Mesenchymal stem cell (in vitro differentiated cells and primary cell): ENCODE data around the gene IFIT3.

Source experiments
- DNase-seq: peaks from one replicate; pipeline ENCODE4 v3.0.0-alpha.2; 2013
- H2AFZ ChIP-seq: one replicate; pipeline ENCODE4 v1.6.1; 2013; ENCODE audit warnings: low read depth, mild to moderate bottlenecking, control low read depth, inconsistent platforms, low read length, moderate library complexity
- H2AK5ac ChIP-seq: 2 replicates; pipeline ENCODE4 v1.6.1; 2013; ENCODE audit warnings: low read length, moderate library complexity, mild to moderate bottlenecking, inconsistent platforms; ENCODE audit not compliant: severe bottlenecking
- H2BK120ac ChIP-seq: one replicate; pipeline ENCODE4 v1.6.1; 2013; ENCODE audit warnings: low read depth, mild to moderate bottlenecking, inconsistent platforms, low read length, moderate library complexity
- H2BK12ac ChIP-seq, 2 experiments: one replicate each; pipeline ENCODE4 v1.6.1; 2013; ENCODE audit warnings: inconsistent platforms in 2 of 2, low read length in 2 of 2, mild to moderate bottlenecking in 2 of 2, moderate library complexity in 2 of 2, control low read depth in 1 of 2
- H2BK15ac ChIP-seq: one replicate; pipeline ENCODE4 v1.6.1; 2013; ENCODE audit warnings: mild to moderate bottlenecking, low read depth, inconsistent platforms; ENCODE audit not compliant: poor library complexity, severe bottlenecking
- H2BK5ac ChIP-seq: 2 replicates; pipeline ENCODE4 v1.6.1; 2013; ENCODE audit warnings: low read depth, mild to moderate bottlenecking, low read length, control low read depth, inconsistent platforms; ENCODE audit not compliant: poor library complexity, severe bottlenecking
- H3K14ac ChIP-seq, 2 experiments: one replicate each; pipeline ENCODE4 v1.6.1; 2013; ENCODE audit warnings: inconsistent platforms in 2 of 2, low read length in 2 of 2, control low read depth in 1 of 2, mild to moderate bottlenecking in 1 of 2, moderate library complexity in 1 of 2
- H3K18ac ChIP-seq, 2 experiments: one replicate each; pipeline ENCODE4 v1.6.1; 2013; ENCODE audit warnings: inconsistent platforms in 2 of 2, low read length in 2 of 2, control low read depth in 1 of 2, low read depth in 1 of 2, mild to moderate bottlenecking in 1 of 2
- H3K23ac ChIP-seq, 2 experiments: one replicate each; pipeline ENCODE4 v1.6.1; 2013; ENCODE audit warnings: inconsistent platforms in 2 of 2, low read length in 2 of 2, mild to moderate bottlenecking in 2 of 2, moderate library complexity in 2 of 2, control low read depth in 1 of 2
- H3K27ac ChIP-seq: 2 replicates; pipeline ENCODE4 v1.5.1; 2013; ENCODE audit warnings: mild to moderate bottlenecking, moderate library complexity, low read length, control low read depth, inconsistent platforms; ENCODE audit not compliant: poor library complexity, severe bottlenecking
- H3K27me3 ChIP-seq, 2 experiments: 2 replicates each; pipeline versions ENCODE4 v1.6.1 to v1.7.0; 2013; ENCODE audit warnings: low read length in 2 of 2, mild to moderate bottlenecking in 2 of 2, moderate library complexity in 2 of 2, control low read depth in 1 of 2, inconsistent platforms in 1 of 2; ENCODE audit not compliant: control insufficient read depth in 1 of 2, insufficient read depth in 1 of 2
- H3K36me3 ChIP-seq, 2 experiments: 2 replicates each; pipeline versions ENCODE4 v1.6.1 to v1.7.0; 2013; ENCODE audit warnings: low read length in 2 of 2, control low read depth in 1 of 2, inconsistent platforms in 1 of 2, low read depth in 1 of 2, mild to moderate bottlenecking in 1 of 2; ENCODE audit not compliant: insufficient read depth in 2 of 2, control insufficient read depth in 1 of 2
- H3K4ac ChIP-seq, 2 experiments: one replicate each; pipeline ENCODE4 v1.6.1; 2013; ENCODE audit warnings: inconsistent platforms in 2 of 2, low read length in 2 of 2, mild to moderate bottlenecking in 2 of 2, moderate library complexity in 2 of 2, control low read depth in 1 of 2, low read depth in 1 of 2
- H3K4me1 ChIP-seq: 2 replicates; pipeline ENCODE4 v1.6.1; 2013; ENCODE audit warnings: low read depth, low read length, control low read depth; ENCODE audit not compliant: control insufficient read depth, insufficient read depth
- H3K4me2 ChIP-seq: 2 replicates; pipeline ENCODE4 v1.6.1; 2013; ENCODE audit warnings: low read length, mild to moderate bottlenecking, inconsistent platforms; ENCODE audit not compliant: poor library complexity, severe bottlenecking
- H3K4me3 ChIP-seq, 2 experiments: 2 replicates each; pipeline versions ENCODE4 v1.5.1 to v1.7.0; 2013; ENCODE audit warnings: low read length in 2 of 2, mild to moderate bottlenecking in 2 of 2, control low read depth in 1 of 2, low read depth in 1 of 2; ENCODE audit not compliant: insufficient read depth in 1 of 2
- H3K79me1 ChIP-seq: replicated peaks from 2 replicates; pipeline ENCODE4 v1.6.1; 2013; ENCODE audit warnings: mild to moderate bottlenecking, control low read depth, low read length, inconsistent platforms; ENCODE audit not compliant: poor library complexity, severe bottlenecking
- H3K9ac ChIP-seq: 2 replicates; pipeline ENCODE4 v1.7.0; 2013; ENCODE audit warnings: mild to moderate bottlenecking, low read length, moderate library complexity
- H3K9me3 ChIP-seq: 2 replicates; pipeline ENCODE4 v1.7.0; 2013; ENCODE audit warnings: mild to moderate bottlenecking, low read length; ENCODE audit not compliant: control insufficient read depth
- H4K8ac ChIP-seq: one replicate; pipeline ENCODE4 v1.6.1; 2013; ENCODE audit warnings: inconsistent platforms, mild to moderate bottlenecking, low read length, moderate library complexity
- H4K91ac ChIP-seq: one replicate; pipeline ENCODE4 v1.6.1; 2013; ENCODE audit warnings: mild to moderate bottlenecking, low read length, inconsistent platforms
- WGBS: methylation state at CpG from one replicate; pipeline ENCODE4 v1.1.7; 2013; ENCODE audit warnings: mixed read lengths; 5-methylcytosine and 5-hydroxymethylcytosine counted together

The IFIT3 gene

DNA sequence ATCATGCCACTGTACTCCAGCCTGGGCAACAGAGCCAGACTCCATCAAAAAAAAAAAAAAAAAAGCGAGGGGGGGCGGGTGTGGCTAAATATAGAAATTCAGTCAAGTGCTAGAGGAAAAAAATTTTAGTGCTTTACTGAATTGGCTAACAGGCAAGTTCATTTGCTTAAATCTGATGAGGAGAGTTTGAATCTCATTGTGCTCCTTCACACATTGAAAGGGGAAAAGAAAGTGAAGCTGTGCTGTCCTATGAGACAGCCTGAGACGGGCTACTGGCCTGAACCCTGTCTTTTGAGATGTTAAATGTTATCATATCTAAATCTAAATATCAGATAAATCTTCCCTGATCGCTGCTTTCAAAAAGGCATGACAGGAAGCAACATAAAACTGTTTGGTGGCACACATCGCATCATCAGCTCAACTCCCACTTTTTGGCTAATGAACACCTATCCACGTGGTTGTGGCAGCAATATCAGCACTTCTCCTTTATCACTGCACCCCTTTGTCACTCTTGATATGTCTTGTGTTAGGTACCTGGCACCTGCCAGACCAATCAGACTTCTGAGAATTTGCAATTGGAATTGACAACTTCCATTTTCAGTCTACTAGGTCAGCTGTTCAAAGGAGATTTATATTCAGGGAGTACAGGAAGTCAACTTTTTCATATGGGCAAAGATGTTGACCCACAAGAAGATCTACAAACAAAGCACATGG, 36.1 kb downstream of the IFIT3 start:
- no peak overlapping the region for H3K23ac ChIP-seq
- no peak overlapping the region for H2BK12ac ChIP-seq
- H2AK5ac ChIP-seq = no peak overlapping the region
- no peak overlapping the region for H3K27ac ChIP-seq
- no peak overlapping the region for H2BK15ac ChIP-seq
- no peak overlapping the region for H4K91ac ChIP-seq
- H2BK5ac ChIP-seq = no peak overlapping the region
- H4K8ac ChIP-seq = no peak overlapping the region
- no peak overlapping the region for H3K18ac ChIP-seq
- no peaks in the 10 kb centered on the region for H3K36me3 ChIP-seq
- no peak overlapping the region for H3K4me3 ChIP-seq
- H3K9ac ChIP-seq = no peak overlapping the region
- no peak overlapping the region for H3K4ac ChIP-seq
- H3K79me1 ChIP-seq = no peaks in the 10 kb centered on the region
- H3K14ac ChIP-seq = no peak overlapping the region
- no peak overlapping the region for H3K4me2 ChIP-seq
- peaks cover 1% of the 10 kb centered on the region for H3K4me1 ChIP-seq
- H2BK120ac ChIP-seq = no peak overlapping the region
- H3K9me3 ChIP-seq = no peaks in the 10 kb centered on the region
- DNase-seq = no peak
- no peak overlapping the region for H2AFZ ChIP-seq
- whole genome bisulfite sequencing = 96% methylated on average over 5 of the region's 6 CpGs
- no peaks in the 10 kb centered on the region for H3K27me3 ChIP-seq

DNA sequence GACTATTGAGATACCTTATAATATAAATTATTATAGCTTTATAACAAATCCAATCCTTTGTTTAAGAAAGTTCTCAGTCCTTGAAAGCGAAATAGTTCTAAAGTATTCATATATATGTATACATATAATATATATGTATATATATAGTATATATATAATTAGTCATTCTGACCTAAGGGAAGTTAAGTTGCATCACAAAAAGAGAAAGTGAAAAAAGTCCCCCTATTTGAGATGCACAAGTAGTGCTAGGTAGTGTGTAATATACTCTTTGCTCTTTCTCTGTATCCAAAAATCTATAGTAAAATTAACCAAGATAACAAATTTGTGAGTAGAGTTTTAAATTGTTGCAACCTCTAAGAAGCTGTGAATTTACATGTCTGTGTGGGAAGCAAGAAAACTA, 36.7 kb downstream of the IFIT3 start:
- no peaks in the 10 kb centered on the region for H3K79me1 ChIP-seq
- no peak overlapping the region for H3K18ac ChIP-seq
- H3K9me3 ChIP-seq = no peaks in the 10 kb centered on the region
- no peak overlapping the region for H3K23ac ChIP-seq
- no peak overlapping the region for H3K4me3 ChIP-seq
- H3K4me2 ChIP-seq = no peak overlapping the region
- no peak overlapping the region for H2BK15ac ChIP-seq
- DNase-seq = no peak
- no peak overlapping the region for H2BK12ac ChIP-seq
- no peak overlapping the region for H2BK120ac ChIP-seq
- no peak overlapping the region for H3K4ac ChIP-seq
- H3K14ac ChIP-seq = no peak overlapping the region
- no peaks in the 10 kb centered on the region for H3K27me3 ChIP-seq
- peaks cover 4% of the 10 kb centered on the region for H3K4me1 ChIP-seq
- no peak overlapping the region for H4K8ac ChIP-seq
- H4K91ac ChIP-seq = no peak overlapping the region
- H2AFZ ChIP-seq = no peak overlapping the region
- H3K36me3 ChIP-seq = no peaks in the 10 kb centered on the region
- no peak overlapping the region for H2BK5ac ChIP-seq
- no peak overlapping the region for H3K27ac ChIP-seq
- H2AK5ac ChIP-seq = no peak overlapping the region
- no peak overlapping the region for H3K9ac ChIP-seq
- WGBS = no CpG with 5 or more reads among the region's 1 CpG

DNA sequence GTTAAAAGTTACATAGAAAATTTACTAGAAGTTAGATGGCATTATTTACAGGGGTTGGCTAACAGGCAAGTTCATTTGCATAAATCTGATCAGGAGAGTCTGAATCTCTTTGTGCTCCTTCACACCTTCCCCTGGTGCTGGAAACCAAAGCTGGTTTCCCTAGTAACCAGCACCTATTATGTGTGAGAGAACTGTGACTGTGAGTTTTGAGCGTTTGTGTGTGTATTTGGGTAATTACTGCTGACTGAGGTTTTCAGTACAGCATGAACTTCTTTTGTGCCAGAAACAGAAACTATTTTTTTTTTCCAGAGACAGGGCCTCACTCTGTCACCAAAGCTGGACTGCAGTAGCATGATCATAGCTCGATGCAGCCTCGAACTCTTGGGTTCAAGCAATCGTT, 39.7 kb downstream of the IFIT3 start:
- Histone ChIP-seq H2BK5ac (no peak overlapping the region), H3K9me3 (no peaks in the 10 kb centered on the region), H3K9ac (peak overlapping the region; percentile 6), H4K8ac (peak overlapping the region; percentile 31), H2BK15ac (no peak overlapping the region), H2AK5ac (no peak overlapping the region), H4K91ac (no peak overlapping the region), H3K4me2 (no peak overlapping the region), H3K79me1 (no peaks in the 10 kb centered on the region), H3K23ac (no peak overlapping the region), H3K4me3 (no peak overlapping the region), H3K27me3 (no peaks in the 10 kb centered on the region), H2AFZ (no peak overlapping the region), H3K36me3 (no peaks in the 10 kb centered on the region), H3K18ac (peak overlapping the region in 1 of 2 experiments; percentile 40), H3K4ac (peak overlapping the region in 1 of 2 experiments; percentile 58), H3K4me1 (peaks cover 4% of the 10 kb centered on the region), H2BK120ac (no peak overlapping the region), H2BK12ac (no peak overlapping the region), H3K27ac (no peak overlapping the region), H3K14ac (no peak overlapping the region)
- 71% methylated on average over 4 of the region's 4 CpGs for WGBS
- peak; percentile 40 for DNase-seq

- H2BK12ac ChIP-seq = peak overlapping the region in 1 of 2 experiments; percentile 28
- H3K79me1 ChIP-seq = no peaks in the 10 kb centered on the region
- H4K8ac ChIP-seq = no peak overlapping the region
- H3K4me1 ChIP-seq = peaks cover 4% of the 10 kb centered on the region
- no peak overlapping the region for H2BK15ac ChIP-seq
- H3K9ac ChIP-seq = peak overlapping the region; percentile 61
- no peak overlapping the region for H3K4me2 ChIP-seq
- no peak overlapping the region for H2AFZ ChIP-seq
- H3K14ac ChIP-seq = no peak overlapping the region
- H3K27ac ChIP-seq = no peak overlapping the region
- H2BK120ac ChIP-seq = no peak overlapping the region
- no peak overlapping the region for H4K91ac ChIP-seq
- no peaks in the 10 kb centered on the region for H3K36me3 ChIP-seq
- H3K4me3 ChIP-seq = no peak overlapping the region
- no peak overlapping the region for H2BK5ac ChIP-seq
- no peak overlapping the region for H3K23ac ChIP-seq
- H3K18ac ChIP-seq = peak overlapping the region in 1 of 2 experiments; percentile 48
- no CpG with 5 or more reads among the region's 1 CpG for WGBS
- no peaks in the 10 kb centered on the region for H3K27me3 ChIP-seq
- H3K9me3 ChIP-seq = no peaks in the 10 kb centered on the region
- H3K4ac ChIP-seq = peak overlapping the region in 1 of 2 experiments; percentile 37
- no peak overlapping the region for H2AK5ac ChIP-seq
- DNase-seq = no peak
Observed at GRCh38 chr10:89368129-89368528, 40.3 kb downstream of the IFIT3 start.
